Ishikawa (cell line): Measurements from ENCODE around the gene METTL8.

ENCODE experiments used
- CREB1 ChIP-seq: IDR thresholded peaks from 2 replicates; pipeline ENCODE4 v1.6.1; 2012; ENCODE audit warnings: low read depth
- EP300 ChIP-seq: IDR thresholded peaks from 2 replicates; pipeline ENCODE4 v1.6.1; 2012; ENCODE audit warnings: borderline replicate concordance
- REST ChIP-seq: IDR thresholded peaks from 2 replicates; pipeline ENCODE4 v1.6.1; 2012; ENCODE audit warnings: low read depth, mild to moderate bottlenecking
- TAF1 ChIP-seq: IDR thresholded peaks from 2 replicates; pipeline ENCODE4 v1.6.1; 2012; ENCODE audit warnings: low read depth, mild to moderate bottlenecking

DNA sequence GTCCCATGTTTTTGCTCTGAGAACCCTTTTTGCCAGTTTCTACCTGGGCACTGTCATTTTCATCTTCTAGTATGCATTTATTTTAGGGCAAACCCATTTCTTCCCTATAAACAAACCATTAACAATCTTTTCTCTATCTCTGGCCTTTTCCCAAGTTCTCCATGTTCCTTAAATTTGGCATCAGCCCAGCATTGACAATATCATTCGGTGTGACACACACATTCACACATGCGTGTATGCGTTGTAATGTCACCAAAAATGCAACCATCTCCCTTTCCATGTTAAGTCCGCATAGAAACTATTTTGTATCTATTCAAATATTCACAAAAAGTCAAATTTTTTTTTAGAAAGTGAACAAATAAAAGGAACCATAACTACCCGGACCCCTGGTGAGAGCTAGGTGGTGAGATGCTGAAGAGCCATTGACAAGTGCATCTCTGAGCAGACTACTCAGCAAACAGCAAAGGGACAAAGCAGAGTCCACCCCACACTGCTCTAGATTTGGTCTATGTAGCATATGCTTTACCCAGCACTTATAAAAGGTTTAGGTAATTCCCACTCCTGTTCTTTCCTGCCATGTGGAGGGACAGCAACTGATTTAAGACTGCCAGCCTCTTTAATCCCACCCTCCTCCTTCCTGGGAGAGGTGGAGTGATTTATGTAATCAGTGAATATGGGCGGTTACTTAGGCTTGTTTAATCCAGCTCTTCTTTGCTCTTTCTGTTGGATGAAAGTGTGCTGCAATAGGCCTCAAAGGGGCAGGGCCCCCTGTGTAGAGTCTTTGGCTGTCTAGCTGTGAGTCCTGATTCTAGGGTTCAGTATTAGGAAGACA, 124.1 kb downstream of the METTL8 start:
- TF ChIP-seq REST (no peak), EP300 (no peak), TAF1 (no peak), CREB1 (no peak)
